Neuronal stem cell (in vitro differentiated cells): ENCODE measurements around the gene ANKS1B.

ENCODE experiments used
- DNase-seq: peaks from one replicate; pipeline ENCODE4 v3.0.0-alpha.2; 2013; ENCODE audit warnings: low spot score
- H2AFZ ChIP-seq: one replicate; pipeline ENCODE4 v1.6.1; 2013; ENCODE audit warnings: mild to moderate bottlenecking, low read length, inconsistent platforms
- H2AK5ac ChIP-seq: 2 replicates; pipeline ENCODE4 v1.6.1; 2013; ENCODE audit warnings: low read depth, mild to moderate bottlenecking, inconsistent platforms, low read length, moderate library complexity, mixed read lengths
- H2BK120ac ChIP-seq: 2 replicates; pipeline ENCODE4 v1.6.1; 2013; ENCODE audit warnings: low read depth, mild to moderate bottlenecking, inconsistent platforms, low read length, moderate library complexity, mixed read lengths
- H2BK12ac ChIP-seq: one replicate; pipeline ENCODE4 v1.6.1; 2013; ENCODE audit warnings: low read length, inconsistent platforms
- H2BK15ac ChIP-seq: 2 replicates; pipeline ENCODE4 v1.6.1; 2013; ENCODE audit warnings: mild to moderate bottlenecking, low read length, inconsistent platforms, mixed read lengths
- H2BK5ac ChIP-seq: one replicate; pipeline ENCODE4 v1.6.1; 2013; ENCODE audit warnings: inconsistent platforms, mild to moderate bottlenecking, low read length, moderate library complexity
- H3K14ac ChIP-seq: one replicate; pipeline ENCODE4 v1.6.1; 2013; ENCODE audit warnings: low read length, inconsistent platforms
- H3K18ac ChIP-seq: 2 replicates; pipeline ENCODE4 v1.6.1; 2013; ENCODE audit warnings: low read length, inconsistent platforms
- H3K23ac ChIP-seq: 2 replicates; pipeline ENCODE4 v1.6.1; 2013; ENCODE audit warnings: low read depth, mild to moderate bottlenecking, mixed read lengths, low read length, inconsistent platforms; ENCODE audit not compliant: poor library complexity
- H3K27ac ChIP-seq: replicated peaks from 3 replicates; pipeline ENCODE4 v1.5.1; 2013; ENCODE audit warnings: low read length, inconsistent platforms
- H3K27me3 ChIP-seq, 3 experiments: 2 replicates each; pipeline ENCODE4 v1.6.1; 2013; ENCODE audit warnings: low read length in 3 of 3, mild to moderate bottlenecking in 2 of 3, inconsistent platforms in 1 of 3, low read depth in 1 of 3, mixed read lengths in 1 of 3, moderate library complexity in 1 of 3; ENCODE audit not compliant: control insufficient read depth in 3 of 3, insufficient read depth in 3 of 3
- H3K36me3 ChIP-seq, 2 donors: replicated peaks in 1 of 2; 2 replicates each; pipeline ENCODE4 v1.6.1; 2013; ENCODE audit warnings: low read length in 2 of 2; ENCODE audit not compliant: control insufficient read depth in 2 of 2, insufficient read depth in 2 of 2
- H3K4ac ChIP-seq: 2 replicates; pipeline ENCODE4 v1.6.1; 2013; ENCODE audit warnings: inconsistent platforms, mild to moderate bottlenecking, low read length, moderate library complexity
- H3K4me1 ChIP-seq, 2 donors: 1 replicate in 1 of 2; 2 replicates in 1 of 2; pipeline ENCODE4 v1.6.1; 2013; ENCODE audit warnings: low read length in 2 of 2, low read depth in 1 of 2; ENCODE audit not compliant: control insufficient read depth in 2 of 2, insufficient read depth in 1 of 2
- H3K4me2 ChIP-seq: one replicate; pipeline ENCODE4 v1.6.1; 2013; ENCODE audit warnings: mild to moderate bottlenecking, low read length, inconsistent platforms; ENCODE audit not compliant: insufficient read depth, poor library complexity, severe bottlenecking
- H3K4me3 ChIP-seq, 2 donors: 2 replicates each; pipeline ENCODE4 v1.5.1; 2013; ENCODE audit warnings: low read length in 2 of 2, mild to moderate bottlenecking in 2 of 2, inconsistent platforms in 1 of 2, moderate library complexity in 1 of 2
- H3K79me1 ChIP-seq: one replicate; pipeline ENCODE4 v1.6.1; 2013; ENCODE audit warnings: low read depth, mild to moderate bottlenecking, inconsistent platforms, low read length, moderate library complexity
- H3K9ac ChIP-seq: one replicate; pipeline ENCODE4 v1.6.1; 2013; ENCODE audit warnings: mild to moderate bottlenecking, low read depth, low read length, inconsistent platforms; ENCODE audit not compliant: poor library complexity
- H3K9me3 ChIP-seq, 2 donors: replicated peaks in 1 of 2; 2 replicates each; pipeline versions ENCODE3 to v1.6.1; 2013; ENCODE audit warnings: low read length in 2 of 2, mild to moderate bottlenecking in 2 of 2, inconsistent platforms in 1 of 2, low read depth in 1 of 2, mixed read lengths in 1 of 2, moderate library complexity in 1 of 2; ENCODE audit not compliant: control insufficient read depth in 2 of 2, insufficient read depth in 1 of 2
- H4K8ac ChIP-seq: one replicate; pipeline ENCODE4 v1.6.1; 2013; ENCODE audit warnings: low read depth, mild to moderate bottlenecking, inconsistent platforms, low read length, moderate library complexity
- H4K91ac ChIP-seq: one replicate; pipeline ENCODE4 v1.6.1; 2013; ENCODE audit warnings: low read length, low read depth, mild to moderate bottlenecking, inconsistent platforms; ENCODE audit not compliant: poor library complexity
- WGBS, 2 donors: extraction: QIAGEN DNeasy Blood & Tissue Kit; methylation state at CpG; one replicate each; pipeline ENCODE4 v1.1.7; 2013; ENCODE audit warnings: missing lambda C conversion rate in 2 of 2, mixed read lengths in 1 of 2; ENCODE audit not compliant: insufficient read length in 2 of 2, insufficient replicate concordance in 1 of 2; ENCODE audit errors: extremely low coverage in 2 of 2; 5-methylcytosine and 5-hydroxymethylcytosine counted together

The ANKS1B gene

GRCh38 chr12:98821232-98821631 is 1163.5 kb downstream of the ANKS1B start:
- H3K18ac ChIP-seq = no peak overlapping the region
- no peak overlapping the region for H3K4ac ChIP-seq
- H2BK5ac ChIP-seq = no peak overlapping the region
- H3K4me1 ChIP-seq = peaks cover 0 to 9% of the 10 kb centered on the region in 2 donors
- H2BK120ac ChIP-seq = no peak overlapping the region
- DNase-seq = no peak
- no peak overlapping the region for H2AK5ac ChIP-seq
- no CpG with 5 or more reads among the region's 2 CpGs for WGBS, 2 donors
- H3K9ac ChIP-seq = no peak overlapping the region
- no peak overlapping the region for H2BK12ac ChIP-seq
- peak overlapping the region; percentile 20 for H2AFZ ChIP-seq
- no peaks in the 10 kb centered on the region for H3K36me3 ChIP-seq
- no peaks in the 10 kb centered on the region for H3K27me3 ChIP-seq
- H4K8ac ChIP-seq = no peak overlapping the region
- H3K79me1 ChIP-seq = no peaks in the 10 kb centered on the region
- H3K27ac ChIP-seq = peak overlapping the region; percentile 12
- no peak overlapping the region for H3K4me2 ChIP-seq
- no peak overlapping the region for H2BK15ac ChIP-seq
- no peak overlapping the region for H3K4me3 ChIP-seq
- H4K91ac ChIP-seq = no peak overlapping the region
- no peak overlapping the region for H3K14ac ChIP-seq
- no peaks in the 10 kb centered on the region for H3K9me3 ChIP-seq
- no peak overlapping the region for H3K23ac ChIP-seq

GRCh38 chr12:98819821-98820404 is 1164.8 kb downstream of the ANKS1B start:
- Histone ChIP-seq H3K4me1 (peaks cover 0 to 9% of the 10 kb centered on the region in 2 donors), H3K9ac (no peak overlapping the region), H3K36me3 (no peaks in the 10 kb centered on the region), H3K27me3 (no peaks in the 10 kb centered on the region), H2BK12ac (no peak overlapping the region), H3K14ac (no peak overlapping the region), H2BK120ac (no peak overlapping the region), H3K4ac (no peak overlapping the region), H2BK15ac (no peak overlapping the region), H3K9me3 (no peaks in the 10 kb centered on the region), H3K27ac (no peak overlapping the region), H3K4me3 (no peak overlapping the region), H2BK5ac (no peak overlapping the region), H3K18ac (peak overlapping the region; percentile 44), H4K8ac (no peak overlapping the region), H3K23ac (no peak overlapping the region), H4K91ac (no peak overlapping the region), H2AFZ (no peak overlapping the region), H2AK5ac (no peak overlapping the region), H3K4me2 (no peak overlapping the region), H3K79me1 (no peaks in the 10 kb centered on the region)
- peak; percentile 18 for DNase-seq
- no CpG with 5 or more reads among the region's 8 CpGs for WGBS, 2 donors

GRCh38 chr12:98819071-98819470 is 1165.7 kb downstream of the ANKS1B start:
- WGBS, 2 donors = no CpG with 5 or more reads among the region's 3 CpGs
- H3K27ac ChIP-seq = no peak overlapping the region

GRCh38 chr12:98818239-98818638 is 1166.5 kb downstream of the ANKS1B start:
- H3K4me2 ChIP-seq = no peak overlapping the region
- H3K18ac ChIP-seq = no peak overlapping the region
- H2BK120ac ChIP-seq = no peak overlapping the region
- H3K36me3 ChIP-seq = no peaks in the 10 kb centered on the region
- H3K27me3 ChIP-seq = no peaks in the 10 kb centered on the region
- no peak overlapping the region for H2BK15ac ChIP-seq
- no peaks in the 10 kb centered on the region for H3K79me1 ChIP-seq
- H3K23ac ChIP-seq = no peak overlapping the region
- DNase-seq = no peak
- H2AFZ ChIP-seq = no peak overlapping the region
- H2AK5ac ChIP-seq = no peak overlapping the region
- H3K9me3 ChIP-seq = no peaks in the 10 kb centered on the region
- H2BK5ac ChIP-seq = no peak overlapping the region
- H3K9ac ChIP-seq = no peak overlapping the region
- no peak overlapping the region for H2BK12ac ChIP-seq
- WGBS, 2 donors = no CpG with 5 or more reads among the region's 2 CpGs
- H3K4ac ChIP-seq = no peak overlapping the region
- peaks cover 0 to 10% of the 10 kb centered on the region in 2 donors for H3K4me1 ChIP-seq
- H3K27ac ChIP-seq = no peak overlapping the region
- no peak overlapping the region for H3K14ac ChIP-seq
- H3K4me3 ChIP-seq = no peak overlapping the region
- H4K91ac ChIP-seq = no peak overlapping the region
- H4K8ac ChIP-seq = no peak overlapping the region

More at GRCh38 chr12:98819071-98819470, 1165.7 kb downstream of the ANKS1B start:
- Histone ChIP-seq H3K9me3 (no peaks in the 10 kb centered on the region), H2AK5ac (no peak overlapping the region), H2BK120ac (no peak overlapping the region), H3K14ac (no peak overlapping the region), H2BK12ac (no peak overlapping the region), H3K18ac (no peak overlapping the region), H3K27me3 (no peaks in the 10 kb centered on the region), H3K79me1 (no peaks in the 10 kb centered on the region), H3K4me1 (peaks cover 0 to 10% of the 10 kb centered on the region in 2 donors), H4K91ac (no peak overlapping the region), H3K4ac (no peak overlapping the region), H3K4me2 (no peak overlapping the region), H3K36me3 (no peaks in the 10 kb centered on the region), H3K4me3 (no peak overlapping the region), H2AFZ (no peak overlapping the region), H3K9ac (no peak overlapping the region), H2BK15ac (no peak overlapping the region), H2BK5ac (no peak overlapping the region), H3K23ac (no peak overlapping the region), H4K8ac (no peak overlapping the region)
- no peak for DNase-seq
